ENCODE results near the gene NCKAP5.

Gene NCKAP5

GRCh38 chr2:132681766-132682165 lies 886.5 kb downstream of the NCKAP5 start:
- TF ChIP-seq SIN3A (IDR thresholded peaks at IDR 0.05; ENCODE audit: borderline replicate concordance, insufficient read depth, low read length), result no peak

GRCh38 chr2:132680544-132680943 lies 887.7 kb downstream of the NCKAP5 start:
- TF ChIP-seq REST (IDR thresholded peaks at IDR 0.05; ENCODE audit: insufficient read depth in 1 of 2, low read depth in 2 of 2, low read length in 2 of 2), result no peak
- TF ChIP-seq SIN3A (IDR thresholded peaks at IDR 0.05; ENCODE audit: borderline replicate concordance, insufficient read depth, low read length), result no peak
- no peak for TF ChIP-seq POLR2AphosphoS5 (IDR thresholded peaks at IDR 0.05; ENCODE audit: low read depth, low read length)
- no peak for TF ChIP-seq TAF1 (IDR thresholded peaks at IDR 0.05; ENCODE audit: borderline replicate concordance, insufficient read depth, low read length)
- TF ChIP-seq FOXP2 (optimal IDR thresholded peaks at IDR 0.05; ENCODE audit: borderline replicate concordance, extremely low read depth, extremely low read length, insufficient read depth), result no peak

GRCh38 chr2:132678483-132678882 lies 889.8 kb downstream of the NCKAP5 start:
- no peak for TF ChIP-seq FOXP2 (optimal IDR thresholded peaks at IDR 0.05; ENCODE audit: borderline replicate concordance, extremely low read depth, extremely low read length, insufficient read depth)
- no peak for TF ChIP-seq TAF1 (IDR thresholded peaks at IDR 0.05; ENCODE audit: borderline replicate concordance, insufficient read depth, low read length)
- TF ChIP-seq REST (IDR thresholded peaks at IDR 0.05; ENCODE audit: insufficient read depth in 1 of 2, low read depth in 2 of 2, low read length in 2 of 2), result no peak
- no peak for TF ChIP-seq POLR2AphosphoS5 (IDR thresholded peaks at IDR 0.05; ENCODE audit: low read depth, low read length)
- no peak for TF ChIP-seq SIN3A (IDR thresholded peaks at IDR 0.05; ENCODE audit: borderline replicate concordance, insufficient read depth, low read length)

GRCh38 chr2:132677661-132678060 lies 890.6 kb downstream of the NCKAP5 start:
- TF ChIP-seq POLR2AphosphoS5 (IDR thresholded peaks at IDR 0.05; ENCODE audit: low read depth, low read length) (no peak), SIN3A (IDR thresholded peaks at IDR 0.05; ENCODE audit: borderline replicate concordance, insufficient read depth, low read length) (no peak), TAF1 (IDR thresholded peaks at IDR 0.05; ENCODE audit: borderline replicate concordance, insufficient read depth, low read length) (no peak), FOXP2 (optimal IDR thresholded peaks at IDR 0.05; ENCODE audit: borderline replicate concordance, extremely low read depth, extremely low read length, insufficient read depth) (no peak), REST (IDR thresholded peaks at IDR 0.05; ENCODE audit: insufficient read depth in 1 of 2, low read depth in 2 of 2, low read length in 2 of 2) (no peak)

GRCh38 chr2:132676999-132677398 lies 891.3 kb downstream of the NCKAP5 start:
- no peak for TF ChIP-seq REST (IDR thresholded peaks at IDR 0.05; ENCODE audit: insufficient read depth in 1 of 2, low read depth in 2 of 2, low read length in 2 of 2)
- no peak for TF ChIP-seq SIN3A (IDR thresholded peaks at IDR 0.05; ENCODE audit: borderline replicate concordance, insufficient read depth, low read length)
- no peak for TF ChIP-seq POLR2AphosphoS5 (IDR thresholded peaks at IDR 0.05; ENCODE audit: low read depth, low read length)
- no peak for TF ChIP-seq FOXP2 (optimal IDR thresholded peaks at IDR 0.05; ENCODE audit: borderline replicate concordance, extremely low read depth, extremely low read length, insufficient read depth)
- TF ChIP-seq TAF1 (IDR thresholded peaks at IDR 0.05; ENCODE audit: borderline replicate concordance, insufficient read depth, low read length), result no peak

Data from PFSK-1 (cell line).